BLaER1 treated with 17β-estradiol and CSF1 and Interleukin-3, amounts not matched to agents 10 nM and 100 nM (cell line): ENCODE measurements around the gene CIDEA.
"Not testable (repeated sequence)": the region's sequence is repeated elsewhere in the genome, so short reads cannot be mapped to it uniquely, and the experiment has no call there.

Experiments used
- H3K27ac ChIP-seq, 11 experiments: shearing (Covaris generic); formaldehyde crosslinking; 2 replicates each; pipeline ENCODE4 v1.8.1; 2022
- H3K27me3 ChIP-seq, 11 experiments: shearing (Covaris generic); formaldehyde crosslinking; 2 replicates each; pipeline ENCODE4 v1.8.1; 2022
- H3K36me3 ChIP-seq, 11 experiments: shearing (Covaris generic); formaldehyde crosslinking; 2 replicates each; pipeline ENCODE4 v1.8.1; 2022
- H3K4me1 ChIP-seq, 10 experiments: shearing (Covaris generic); formaldehyde crosslinking; 2 replicates each; pipeline ENCODE4 v1.8.1; 2022
- H3K4me2 ChIP-seq, 11 experiments: shearing (Covaris generic); formaldehyde crosslinking; 2 replicates each; pipeline ENCODE4 v1.8.1; 2022
- H3K4me3 ChIP-seq, 10 experiments: shearing (Covaris generic); formaldehyde crosslinking; 2 replicates each; pipeline ENCODE4 v1.8.1; 2022
- H3K9ac ChIP-seq, 11 experiments: shearing (Covaris generic); formaldehyde crosslinking; 2 replicates each; pipeline ENCODE4 v1.8.1; 2022
- H3K9me3 ChIP-seq, 11 experiments: shearing (Covaris generic); formaldehyde crosslinking; replicated peaks in 1 of 11; 2 replicates each; pipeline ENCODE4 v1.8.1; 2022
- H4K20me1 ChIP-seq, 11 experiments: shearing (Covaris generic); formaldehyde crosslinking; 2 replicates each; pipeline ENCODE4 v1.8.1; 2022
- Cebpa-rat ChIP-seq, 11 experiments: shearing (Covaris generic); IDR thresholded peaks; 2 replicates each; pipeline ENCODE4 v1.8.1; 2022

The CIDEA gene

DNA sequence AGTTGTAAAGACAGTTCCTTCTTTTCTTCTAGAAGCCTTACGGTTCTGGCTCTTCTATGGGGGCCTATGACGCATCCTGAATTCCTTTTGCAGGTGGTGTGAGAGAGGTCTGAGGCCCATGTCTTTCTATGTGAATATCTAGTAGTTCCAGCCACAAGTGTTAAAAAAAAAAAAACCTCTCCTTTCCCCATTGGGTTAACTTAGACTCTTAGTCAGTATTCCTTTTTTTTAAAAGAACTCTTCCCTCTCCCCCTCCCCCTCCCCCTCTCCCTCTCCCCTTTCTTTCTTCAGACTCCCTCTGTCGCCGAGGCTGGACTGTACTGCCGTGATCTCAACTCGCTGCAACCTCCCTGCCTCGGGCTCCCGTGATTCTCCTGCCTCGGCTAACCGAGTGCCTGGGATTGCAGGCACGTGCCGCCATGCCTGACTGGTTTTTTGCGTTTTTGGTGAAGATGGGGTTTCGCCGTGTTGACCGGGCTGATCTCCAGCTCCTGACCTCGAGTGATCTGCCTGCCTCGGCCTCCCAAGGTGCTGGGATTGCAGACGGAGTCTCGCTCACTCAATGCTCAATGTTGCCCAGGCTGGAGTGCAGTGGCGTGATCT, 11.4 kb upstream of the CIDEA start:
- Histone ChIP-seq H3K9me3 (peaks cover 0 to 7% (median 5%) of the 10 kb centered on the region in 11 experiments; a peak in 6 of 22 replicates), H3K27me3 (no peaks in the 10 kb centered on the region), H3K4me2 (no peak overlapping the region), H3K9ac (no peak overlapping the region), H3K27ac (no peak overlapping the region), H3K36me3 (no peaks in the 10 kb centered on the region), H4K20me1 (no peaks in the 10 kb centered on the region), H3K4me3 (no peak overlapping the region), H3K4me1 (peaks cover 0 to 8% (median 0%) of the 10 kb centered on the region in 10 experiments; a peak in 3 of 20 replicates)
- no peak for TF ChIP-seq Cebpa-rat (IDR thresholded peaks at IDR 0.05)

DNA sequence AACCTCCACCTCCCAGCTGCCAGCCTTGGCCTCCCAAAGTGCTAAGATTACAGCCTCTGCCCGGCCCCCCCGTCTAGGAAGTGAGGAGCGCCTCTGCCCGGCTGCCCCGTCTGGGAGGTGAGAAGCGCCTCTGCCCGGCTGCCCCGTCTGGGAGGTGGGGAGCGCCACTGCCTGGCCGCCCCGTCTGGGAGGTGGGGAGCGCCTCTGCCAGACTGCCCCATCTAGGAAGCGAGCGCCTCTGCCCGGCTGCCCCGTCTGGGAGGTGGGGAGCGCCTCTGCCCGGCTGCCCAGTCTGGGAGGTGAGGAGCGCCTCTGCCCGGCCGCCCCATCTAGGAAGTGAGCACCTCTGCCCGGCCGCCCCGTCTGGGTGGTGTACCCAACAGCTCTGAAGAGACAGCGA, 10.9 kb upstream of the CIDEA start:
- not testable (repeated sequence) for H3K4me1 ChIP-seq, H4K20me1 ChIP-seq, H3K4me3 ChIP-seq, H3K9ac ChIP-seq, H3K27me3 ChIP-seq, H3K36me3 ChIP-seq, H3K27ac ChIP-seq, H3K9me3 ChIP-seq, H3K4me2 ChIP-seq

DNA sequence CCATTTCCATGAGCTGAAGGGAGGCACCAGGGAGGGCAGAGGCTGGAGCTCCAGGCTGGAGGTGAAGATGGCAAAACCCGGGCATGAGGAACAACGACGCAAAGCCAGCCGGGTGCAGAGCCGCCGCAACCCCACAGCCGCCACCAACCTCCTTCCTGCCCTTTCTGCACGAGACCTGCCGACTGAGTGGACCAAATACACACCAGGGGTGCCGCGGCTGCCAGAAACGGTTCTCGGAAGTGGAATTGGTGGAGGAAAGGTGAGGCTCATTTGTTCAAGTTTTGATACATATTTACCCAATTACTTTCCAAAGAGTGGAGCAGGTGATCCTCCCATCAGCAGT, 8.4 kb upstream of the CIDEA start:
- Histone ChIP-seq H3K9me3 (peaks cover 0 to 7% (median 5%) of the 10 kb centered on the region in 11 experiments; a peak in 6 of 22 replicates), H3K4me3 (no peak overlapping the region), H3K27ac (no peak overlapping the region), H4K20me1 (no peaks in the 10 kb centered on the region), H3K9ac (no peak overlapping the region), H3K36me3 (no peaks in the 10 kb centered on the region), H3K4me2 (no peak overlapping the region), H3K4me1 (no peaks in the 10 kb centered on the region), H3K27me3 (no peaks in the 10 kb centered on the region)
- TF ChIP-seq Cebpa-rat (IDR thresholded peaks at IDR 0.05) = no peak

DNA sequence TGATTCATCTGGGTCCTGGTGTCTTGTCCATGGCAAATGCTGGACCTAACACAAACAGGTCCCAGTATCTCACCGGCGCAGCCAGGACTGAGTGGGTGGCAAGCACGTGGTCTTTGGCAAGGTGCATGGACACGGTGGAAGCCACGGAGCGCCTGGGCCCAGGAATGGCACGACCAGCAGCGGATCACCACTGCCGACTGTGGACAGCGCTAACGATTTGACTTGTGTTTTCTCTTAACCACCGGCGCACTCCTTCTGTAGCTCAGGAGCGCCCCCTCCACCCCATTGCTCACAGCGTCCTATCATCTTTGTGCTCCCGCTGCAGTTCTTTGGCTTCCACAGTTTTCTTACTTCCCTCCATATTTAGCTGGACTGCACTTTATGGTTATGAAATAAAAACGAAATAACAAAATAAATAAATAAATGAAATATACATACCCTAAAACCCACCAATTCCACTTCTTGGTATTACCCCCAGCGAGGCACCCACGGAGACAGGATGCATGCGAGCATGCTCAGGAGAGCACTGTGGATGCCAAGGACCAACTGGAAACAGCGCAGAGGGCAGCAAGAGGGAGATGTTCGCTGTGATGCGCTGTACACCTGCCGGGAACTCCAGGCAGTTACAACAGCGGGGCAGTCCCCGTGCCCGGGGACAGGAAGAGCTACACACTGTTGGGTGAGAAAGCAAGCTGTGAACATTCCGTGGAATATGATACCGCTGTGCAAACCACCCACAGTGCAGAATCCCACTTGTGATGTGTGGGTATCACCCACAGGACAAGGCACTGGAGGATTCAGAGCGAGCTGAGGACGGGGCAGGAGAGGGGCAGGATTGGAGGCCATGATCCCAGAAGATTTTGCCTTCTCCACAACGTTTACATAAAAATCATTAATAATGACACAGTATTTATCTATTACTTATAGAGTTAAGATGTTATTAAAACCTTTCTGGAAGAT, 7.0 kb upstream of the CIDEA start:
- Histone ChIP-seq H3K4me3 (no peak overlapping the region), H3K9ac (no peak overlapping the region), H4K20me1 (no peaks in the 10 kb centered on the region; a peak in 1 of 22 replicates), H3K27me3 (no peaks in the 10 kb centered on the region), H3K27ac (no peak overlapping the region), H3K4me1 (no peaks in the 10 kb centered on the region), H3K4me2 (no peak overlapping the region), H3K36me3 (no peaks in the 10 kb centered on the region), H3K9me3 (peaks cover 0 to 7% (median 5%) of the 10 kb centered on the region in 11 experiments; a peak in 6 of 22 replicates)
- no peak for TF ChIP-seq Cebpa-rat (IDR thresholded peaks at IDR 0.05)

DNA sequence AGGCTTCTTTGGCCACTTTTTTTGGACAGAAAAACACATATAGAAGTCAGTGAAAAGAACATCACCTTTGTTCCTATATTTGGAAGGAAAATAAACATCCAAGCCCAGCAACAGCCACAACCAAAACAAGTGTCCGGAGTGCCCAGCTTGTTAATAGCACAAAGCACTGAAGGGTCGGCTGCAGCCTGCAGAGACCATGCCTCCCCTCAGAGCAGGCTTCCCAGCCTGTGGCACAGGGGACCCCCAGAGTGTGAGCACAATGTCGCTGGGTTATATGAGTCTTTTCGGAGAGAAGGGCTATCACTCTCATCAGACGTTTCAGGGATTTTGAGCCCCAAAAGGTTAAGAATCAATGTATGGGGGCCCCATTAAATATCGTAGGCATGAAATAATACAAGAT, 6.2 kb upstream of the CIDEA start:
- Histone ChIP-seq H3K4me2 (no peak overlapping the region), H3K4me1 (no peaks in the 10 kb centered on the region), H3K27me3 (no peaks in the 10 kb centered on the region)

DNA sequence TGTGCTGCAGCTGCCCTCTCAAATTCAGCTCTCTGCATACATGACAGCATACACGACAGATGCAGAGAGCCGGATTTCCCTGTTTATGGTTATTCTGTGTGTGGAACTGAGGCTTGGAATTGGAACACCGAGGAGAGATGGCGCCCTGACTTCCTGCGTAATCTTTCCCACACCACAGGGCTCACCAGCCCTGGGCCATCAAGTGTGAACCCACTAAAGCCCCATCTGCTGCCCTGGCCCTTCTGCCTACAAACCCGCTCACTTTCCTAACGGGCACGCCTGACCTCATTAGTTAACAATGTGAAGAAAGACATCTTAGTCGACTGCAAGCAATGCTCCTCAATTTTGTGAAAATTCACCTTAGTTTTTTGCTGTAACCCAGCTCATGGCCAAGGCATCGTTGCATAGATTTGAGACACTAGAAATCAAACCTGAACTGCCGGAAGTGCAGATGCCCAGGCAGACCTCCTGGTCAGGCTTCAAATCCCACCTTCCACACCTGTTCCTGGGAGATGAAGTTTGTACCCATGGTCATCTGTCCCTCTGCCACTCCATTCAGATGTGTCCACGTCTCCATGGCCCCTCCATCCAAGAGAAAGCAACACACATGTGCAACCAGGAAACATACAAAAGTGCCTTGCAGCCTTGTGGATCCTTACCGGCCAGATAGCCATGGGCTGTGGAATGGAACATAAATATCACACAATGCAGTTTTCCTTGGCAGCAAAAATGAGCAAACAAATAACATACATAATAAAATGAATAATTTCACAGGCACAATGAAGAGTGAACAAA, 5.0 kb upstream of the CIDEA start:
- TF ChIP-seq Cebpa-rat (IDR thresholded peaks at IDR 0.05) = no peak
- Histone ChIP-seq H3K4me1 (no peaks in the 10 kb centered on the region), H3K27me3 (no peaks in the 10 kb centered on the region)

More for the DNA sequence above, 6.2 kb upstream of the CIDEA start:
- Histone ChIP-seq H3K4me3 (no peak overlapping the region), H3K9ac (no peak overlapping the region), H4K20me1 (no peaks in the 10 kb centered on the region; a peak in 1 of 22 replicates), H3K36me3 (no peaks in the 10 kb centered on the region), H3K9me3 (peaks cover 0 to 7% (median 5%) of the 10 kb centered on the region in 11 experiments; a peak in 6 of 22 replicates), H3K27ac (no peak overlapping the region)
- no peak for TF ChIP-seq Cebpa-rat (IDR thresholded peaks at IDR 0.05)

DNA sequence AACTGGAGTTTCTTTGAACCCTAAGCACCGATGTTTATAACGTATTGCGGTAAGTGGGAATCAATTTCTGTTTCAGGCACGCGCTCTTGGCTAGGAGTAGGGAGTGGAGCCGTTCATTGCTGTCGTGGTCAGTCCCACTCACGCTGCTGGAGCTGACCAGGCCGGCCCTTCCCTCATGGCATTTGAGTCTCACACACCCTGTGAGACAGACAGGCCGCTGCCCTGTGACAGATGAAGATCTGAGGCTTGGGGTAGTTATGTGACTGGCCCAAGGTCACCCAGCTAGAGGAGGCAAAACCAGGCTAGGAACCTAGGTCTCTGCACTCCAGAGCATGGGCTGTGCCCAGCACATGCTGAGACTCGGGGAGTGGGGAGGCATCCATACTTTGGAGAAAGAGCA, 2.9 kb upstream of the CIDEA start:
- no peaks in the 10 kb centered on the region for H3K27me3 ChIP-seq
- no peak overlapping the region for H3K9ac ChIP-seq
- H4K20me1 ChIP-seq = no peaks in the 10 kb centered on the region; a peak in 1 of 22 replicates
- no peak overlapping the region for H3K4me3 ChIP-seq
- peaks cover 8 to 19% (median 13%) of the 10 kb centered on the region in 11 experiments; a peak in 17 of 22 replicates for H3K9me3 ChIP-seq
- no peaks in the 10 kb centered on the region for H3K36me3 ChIP-seq
- no peak overlapping the region for H3K27ac ChIP-seq
- H3K4me1 ChIP-seq = no peaks in the 10 kb centered on the region
- TF ChIP-seq Cebpa-rat (IDR thresholded peaks at IDR 0.05) = no peak
- no peak overlapping the region for H3K4me2 ChIP-seq

More for the DNA sequence above, 5.0 kb upstream of the CIDEA start:
- H3K4me3 ChIP-seq = no peak overlapping the region
- H3K36me3 ChIP-seq = no peaks in the 10 kb centered on the region
- peaks cover 2 to 11% (median 7%) of the 10 kb centered on the region in 11 experiments; a peak in 17 of 22 replicates for H3K9me3 ChIP-seq
- no peak overlapping the region for H3K9ac ChIP-seq
- H3K4me2 ChIP-seq = no peak overlapping the region
- no peaks in the 10 kb centered on the region; a peak in 1 of 22 replicates for H4K20me1 ChIP-seq
- no peak overlapping the region for H3K27ac ChIP-seq

DNA sequence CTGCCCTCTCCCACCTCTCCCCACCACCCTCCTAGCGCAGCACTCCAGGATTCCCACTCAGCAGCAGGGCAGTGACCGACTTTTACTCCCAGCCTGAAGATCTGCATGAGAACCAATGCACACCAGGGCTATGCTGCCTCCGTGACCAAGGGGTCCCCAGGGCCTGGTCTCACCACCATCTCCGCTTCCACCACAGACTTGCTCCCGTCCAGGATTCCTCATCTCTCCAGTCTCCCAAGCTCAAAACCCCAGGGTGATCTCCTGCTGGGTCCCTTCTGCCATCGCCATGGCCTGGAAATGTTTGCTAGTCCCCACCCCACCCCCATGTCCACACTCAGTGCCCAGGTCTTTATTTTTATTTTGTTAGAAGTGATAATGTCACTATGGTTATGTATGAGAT, 2.1 kb upstream of the CIDEA start:
- Histone ChIP-seq H3K4me3 (no peak overlapping the region), H3K9me3 (peaks cover 8 to 19% (median 13%) of the 10 kb centered on the region in 11 experiments; a peak in 17 of 22 replicates), H3K27me3 (no peaks in the 10 kb centered on the region), H3K27ac (no peak overlapping the region), H4K20me1 (no peaks in the 10 kb centered on the region; a peak in 1 of 22 replicates), H3K36me3 (no peaks in the 10 kb centered on the region), H3K4me1 (peaks cover under 1 to 4% (median 3%) of the 10 kb centered on the region in 10 experiments; a peak in 16 of 20 replicates), H3K9ac (no peak overlapping the region), H3K4me2 (no peak overlapping the region)
- no peak for TF ChIP-seq Cebpa-rat (IDR thresholded peaks at IDR 0.05)

DNA sequence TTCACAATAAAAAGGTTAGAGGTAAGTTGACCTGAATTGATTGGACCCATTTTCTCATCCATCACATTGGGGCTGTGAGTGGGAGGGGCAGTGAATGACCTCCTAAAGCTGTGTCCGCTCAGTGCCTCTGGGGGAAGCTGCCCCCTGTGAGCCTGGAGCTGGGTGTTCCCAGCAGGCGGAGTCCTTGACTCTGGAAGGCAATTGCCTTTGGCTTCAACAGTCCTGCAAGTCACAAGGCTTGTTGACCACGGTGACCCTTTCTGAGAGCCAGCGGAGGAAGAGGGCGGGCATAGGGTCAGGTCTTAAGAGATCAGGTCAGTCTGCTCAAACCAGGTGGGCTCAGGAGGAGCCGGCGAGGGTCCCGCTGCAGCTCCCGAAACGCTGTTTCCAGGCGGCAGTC, 1.1 kb upstream of the CIDEA start:
- Histone ChIP-seq H3K4me1 (peaks cover 10 to 14% (median 13%) of the 10 kb centered on the region in 10 experiments; a peak in 18 of 20 replicates), H3K27me3 (no peaks in the 10 kb centered on the region), H3K4me2 (no peak overlapping the region), H3K9me3 (peaks cover 8 to 19% (median 13%) of the 10 kb centered on the region in 11 experiments; a peak in 17 of 22 replicates), H3K27ac (no peak overlapping the region), H3K4me3 (no peak overlapping the region), H3K9ac (no peak overlapping the region), H4K20me1 (no peaks in the 10 kb centered on the region; a peak in 1 of 22 replicates), H3K36me3 (no peaks in the 10 kb centered on the region)
- TF ChIP-seq Cebpa-rat (IDR thresholded peaks at IDR 0.05) = no peak
